ENCODE results near the gene BRICD5.

GRCh38 chr16:2195322-2196161, 15.1 kb downstream of the BRICD5 start:
- no peak for TF ChIP-seq CTCF (IDR thresholded peaks at IDR 0.05)
- TF ChIP-seq POLR2A (IDR thresholded peaks at IDR 0.05): no peak
- no peak for TF ChIP-seq POLR2AphosphoS5 (IDR thresholded peaks at IDR 0.05)
- TF ChIP-seq EP300 (IDR thresholded peaks at IDR 0.05): no peak

Measured in sigmoid colon (tissue), 4 donors.